EH (cell line): Measurements from ENCODE around the gene TM9SF4.

Experiments
- DNase-seq: peaks from one replicate; pipeline ENCODE4 v3.0.0-alpha.2; 2015; ENCODE audit warnings: low read depth

The TM9SF4 gene

DNA sequence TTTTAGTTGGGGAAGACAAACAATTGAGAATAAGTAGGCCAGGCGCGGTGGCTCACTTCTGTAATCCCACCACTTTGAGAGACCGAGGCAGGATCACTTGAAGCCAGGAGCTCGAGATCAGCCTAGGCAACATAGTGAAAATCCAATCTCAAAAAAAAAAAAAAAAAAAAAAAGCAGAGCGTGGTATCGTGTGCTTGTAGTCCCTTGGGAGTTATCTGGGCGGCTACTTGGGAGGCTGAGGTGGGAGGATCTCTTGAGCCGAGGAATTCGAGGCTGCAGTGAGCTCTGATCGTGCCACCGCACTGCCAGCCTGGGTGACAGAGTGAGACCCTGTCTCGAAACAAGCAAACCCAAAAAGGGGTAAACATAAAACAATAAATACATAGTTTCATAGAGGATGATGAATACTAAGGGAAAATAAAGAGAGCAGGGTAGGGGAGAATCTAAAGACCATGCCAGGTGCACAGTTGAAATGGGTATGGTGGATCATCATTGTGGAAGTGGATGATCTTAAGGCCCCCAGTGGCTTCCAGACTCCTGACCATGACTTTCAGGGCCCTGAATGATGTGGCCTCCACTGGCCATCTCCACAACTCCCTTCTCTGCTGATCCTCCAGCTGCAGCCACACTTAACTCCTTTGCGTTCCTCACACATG is 99.1 kb downstream of the TM9SF4 start:
- no peak for DNase-seq

- no peak for DNase-seq
Observed at GRCh38 chr20:32209850-32210605, 100.5 kb downstream of the TM9SF4 start.

GRCh38 chr20:32213870-32214269 is 104.4 kb downstream of the TM9SF4 start:
- DNase-seq = no peak

DNA sequence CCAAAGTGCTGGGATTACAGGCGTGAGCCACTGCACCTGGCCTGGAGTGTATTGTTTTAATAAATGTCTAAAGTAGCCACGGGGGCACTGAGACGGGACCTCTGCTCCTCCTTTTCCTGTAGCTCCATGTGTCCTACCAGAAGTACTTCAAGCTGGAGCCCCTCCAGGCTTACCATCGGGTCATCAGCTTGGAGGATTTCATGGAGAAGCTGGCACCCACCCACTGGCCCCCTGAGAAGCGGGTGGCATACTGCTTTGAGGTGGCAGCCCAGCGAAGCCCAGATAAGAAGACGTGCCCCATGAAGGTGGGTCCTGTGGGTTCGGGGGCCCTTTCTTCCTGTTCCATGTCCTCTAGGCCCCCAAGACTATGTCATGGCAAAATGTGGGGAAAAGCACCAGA is 105.6 kb downstream of the TM9SF4 start:
- no peak for DNase-seq

DNA sequence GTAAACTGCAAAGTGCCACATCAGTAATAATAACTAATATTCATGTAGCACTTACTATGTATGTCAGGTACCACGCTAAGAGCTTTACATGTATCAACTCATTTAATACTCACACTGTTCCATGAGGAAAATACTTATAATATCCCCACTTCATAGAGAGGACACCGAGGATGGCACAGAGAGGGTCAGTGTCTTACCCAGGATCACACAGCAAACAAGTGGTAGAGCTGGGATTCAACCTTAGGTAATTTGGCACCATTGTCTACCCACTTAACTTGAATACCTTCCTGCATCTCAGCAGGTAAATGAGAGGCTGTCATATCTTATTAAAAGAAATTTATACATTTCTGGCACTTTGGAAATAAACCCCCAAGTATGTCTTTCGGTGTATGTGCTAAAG is 106.2 kb downstream of the TM9SF4 start:
- DNase-seq = no peak

GRCh38 chr20:32216179-32217142 is 106.9 kb downstream of the TM9SF4 start:
- DNase-seq = no peak
